GM18873 (cell line): ENCODE data around the gene ADAR.

Experiments used
- ATAC-seq: cut with Tn5 transposase; IDR thresholded peaks from one replicate; pipeline ENCODE4 v1.9.1; 2021; ENCODE audit warnings: mild to moderate bottlenecking, moderate library complexity, moderate number of reproducible peaks; ENCODE audit not compliant: unreplicated experiment, low FRiP score

ADAR gene

DNA sequence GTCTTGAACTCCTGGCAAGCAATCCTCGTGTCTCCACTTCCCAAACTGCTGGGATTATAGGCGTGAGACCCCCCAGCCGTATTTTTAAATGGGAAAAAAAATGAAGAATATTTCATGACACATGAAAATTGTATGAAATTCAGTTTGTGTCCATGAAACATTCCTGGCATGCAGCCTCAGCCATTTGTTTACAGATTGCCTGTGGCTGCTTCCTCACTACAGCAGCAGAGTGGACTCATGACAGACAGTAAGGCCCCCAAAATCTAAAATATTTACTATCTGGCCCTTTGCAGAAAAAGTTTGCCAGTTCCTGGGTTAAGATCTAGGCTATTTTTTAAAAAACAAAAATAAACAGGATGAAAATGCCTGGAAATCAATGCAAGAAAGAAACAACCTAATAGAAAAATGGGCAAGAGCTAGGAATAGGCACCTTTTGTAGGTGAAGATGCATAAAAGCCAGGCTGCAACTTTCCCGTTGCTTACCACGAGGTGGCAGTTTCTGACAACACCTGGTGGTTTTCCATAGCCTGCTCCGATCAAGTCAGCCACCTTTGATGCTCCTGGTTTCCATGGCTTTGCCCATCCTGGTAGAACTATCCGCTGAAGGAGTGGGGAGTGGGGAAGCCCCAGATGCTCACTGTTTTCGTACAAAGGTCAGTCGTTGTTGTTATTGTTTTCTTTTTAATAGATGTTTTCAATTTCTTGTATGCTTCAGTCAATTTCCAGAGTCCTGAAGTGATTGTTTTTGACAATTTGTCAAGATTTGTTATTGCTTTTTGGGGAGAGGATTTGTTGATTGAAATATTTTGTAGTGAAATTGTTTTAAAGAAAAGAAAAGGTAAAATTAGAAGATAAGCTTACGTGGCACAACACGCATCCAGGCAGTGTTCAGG, 73.8 kb downstream of the ADAR start:
- ATAC-seq: no peak
